ENCODE data around the gene CCNJ.
"Not testable (repeated sequence)": the region's sequence is repeated elsewhere in the genome, so short reads cannot be mapped to it uniquely, and the experiment has no call there.

The CCNJ gene

DNA sequence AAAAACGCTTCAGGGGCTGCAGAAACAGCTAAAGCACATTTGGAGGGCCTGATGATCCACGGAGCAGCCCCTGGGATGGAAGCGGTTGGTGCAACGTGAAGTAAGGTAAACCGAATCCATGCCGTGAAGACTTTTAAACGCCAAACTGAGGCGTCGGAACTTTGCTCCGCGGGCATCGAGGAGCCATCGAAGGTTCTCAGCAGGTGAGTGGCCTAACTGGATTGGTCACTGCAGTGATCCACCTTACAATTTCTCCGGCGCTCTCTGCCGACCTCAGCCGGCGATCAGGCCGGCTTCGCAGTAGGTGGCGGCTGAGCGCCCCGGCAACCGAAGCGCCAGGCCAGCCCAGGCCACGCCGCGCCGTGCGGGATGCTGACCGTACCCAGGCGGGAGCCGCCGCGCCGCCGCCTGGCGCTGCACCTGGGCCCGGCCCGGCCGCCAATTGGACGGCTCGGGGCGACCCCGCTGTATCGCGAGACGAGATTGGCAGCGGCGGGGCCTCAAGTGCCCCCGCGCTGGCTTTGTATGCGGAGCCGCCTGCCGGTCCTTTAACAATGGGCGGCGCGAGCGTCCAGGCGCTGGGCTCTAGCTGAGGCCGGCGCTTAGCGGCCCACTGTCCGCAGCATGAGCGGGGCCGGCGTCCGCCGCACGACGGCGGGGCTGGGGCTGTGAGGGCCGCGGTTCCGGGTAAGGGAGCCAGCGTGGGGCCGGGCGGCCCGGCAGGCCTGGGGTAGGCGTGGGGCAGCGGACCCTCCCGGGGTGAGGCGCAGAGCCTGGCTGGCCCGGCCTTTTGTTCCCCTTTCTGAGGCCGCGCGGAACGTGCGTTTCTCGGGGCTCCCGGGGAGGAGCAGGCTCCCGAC is at the start of gene CCNJ:
TSS of gene CCNJ (plus strand) at position 551 of the 860 bp plus-strand sequence. CDS start 811 bp downstream, outside the sequence.
- DNase-seq (ENCODE audit: low read depth in 2 of 2), result peak; percentile 66 to 71

DNA sequence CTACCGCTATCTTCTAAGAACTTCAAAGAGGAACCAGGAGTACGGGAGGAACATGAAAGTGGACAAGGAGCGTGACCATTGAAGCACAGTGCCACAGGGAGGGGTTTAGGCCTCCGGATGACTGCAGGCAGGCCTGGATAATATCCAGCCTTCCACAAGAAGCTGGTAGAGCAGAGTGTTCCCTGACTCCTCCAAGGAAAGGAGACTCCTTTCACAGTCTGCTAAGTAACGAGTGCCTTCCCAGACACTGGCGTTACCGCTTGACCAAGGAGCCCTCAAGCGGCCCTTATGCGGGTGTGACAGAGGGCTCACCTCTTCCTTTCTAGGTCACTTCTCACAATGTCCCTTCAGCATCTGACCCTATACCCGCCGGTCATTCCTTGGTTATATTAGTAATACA is 49.0 kb upstream of the CCNJ start:
- DNase-seq (ENCODE audit: low read depth in 2 of 2), result not testable (repeated sequence)

DNA sequence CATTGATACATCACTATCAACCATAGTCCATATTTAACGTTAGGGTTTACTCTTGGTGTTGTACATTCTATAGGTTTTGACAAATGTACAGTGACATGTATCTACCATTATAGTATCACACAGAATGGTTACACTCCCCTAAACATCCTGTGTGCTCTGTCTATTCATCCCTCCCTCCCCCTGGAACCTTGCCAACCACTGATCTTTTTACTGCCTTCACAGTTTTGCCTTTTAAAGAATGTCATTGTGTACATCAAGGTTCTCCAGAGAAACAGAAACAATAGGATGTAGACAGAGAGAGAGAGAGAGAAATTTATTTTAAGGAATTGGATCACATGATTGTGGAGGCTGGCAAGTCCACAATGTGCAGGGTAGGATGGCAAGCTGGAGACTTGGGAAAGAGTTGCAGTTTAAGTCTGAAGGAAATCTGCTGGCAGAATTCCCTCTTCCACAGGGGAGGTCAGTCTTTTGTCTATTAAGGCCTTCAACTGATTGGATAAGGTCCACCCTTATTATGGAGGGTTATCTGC is 45.1 kb upstream of the CCNJ start:
- no peak for DNase-seq (ENCODE audit: low read depth in 2 of 2)

DNA sequence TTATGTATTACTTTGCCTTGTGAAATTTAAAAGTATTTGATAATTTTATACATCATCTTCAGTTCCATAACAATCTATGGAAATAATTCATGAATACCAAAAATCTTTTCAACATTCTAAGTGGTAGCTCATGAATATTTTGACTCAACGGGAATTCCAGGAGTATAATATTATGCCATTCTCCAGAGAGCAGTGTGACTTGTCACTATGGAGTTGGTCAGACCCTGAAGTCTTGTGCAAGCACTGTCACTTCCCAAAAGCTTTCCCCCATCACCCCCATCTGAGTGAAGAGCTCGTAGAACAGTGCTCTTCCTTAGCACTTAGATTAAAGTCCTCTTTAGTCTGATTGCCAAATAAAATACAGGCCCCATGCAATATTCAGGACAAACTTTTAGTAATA is 29.4 kb upstream of the CCNJ start:
- DNase-seq (ENCODE audit: low read depth in 2 of 2), result no peak

DNA sequence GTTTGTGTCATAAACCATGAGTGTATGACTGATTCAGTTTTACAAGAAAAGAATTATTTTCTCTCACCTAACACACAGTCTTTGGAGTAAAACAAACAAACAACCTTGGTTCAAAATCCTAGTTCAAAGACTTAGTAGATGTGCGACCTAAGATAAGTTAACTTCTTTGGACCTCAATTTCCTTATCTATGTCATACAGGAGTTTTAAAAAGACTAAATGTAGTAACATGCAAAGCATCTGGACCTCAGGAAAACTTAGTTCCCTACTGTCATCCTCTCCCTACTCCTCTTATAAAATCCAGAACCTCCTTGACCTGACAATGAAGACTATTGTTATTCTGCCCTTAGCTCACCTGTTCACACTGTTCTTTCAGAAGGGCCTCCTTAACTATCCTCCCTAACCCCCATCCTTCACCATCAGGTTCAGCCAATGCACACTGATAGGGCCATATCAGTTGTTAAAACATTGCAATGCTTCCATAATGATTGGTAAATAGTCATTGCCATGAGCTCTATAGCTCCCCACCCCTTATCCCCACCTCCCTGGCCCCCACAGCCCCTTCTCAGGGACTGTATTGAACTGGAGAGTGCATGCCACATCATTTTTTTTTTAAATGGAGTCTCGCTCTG is 28.8 kb upstream of the CCNJ start:
- no peak for DNase-seq (ENCODE audit: low read depth in 2 of 2)

DNA sequence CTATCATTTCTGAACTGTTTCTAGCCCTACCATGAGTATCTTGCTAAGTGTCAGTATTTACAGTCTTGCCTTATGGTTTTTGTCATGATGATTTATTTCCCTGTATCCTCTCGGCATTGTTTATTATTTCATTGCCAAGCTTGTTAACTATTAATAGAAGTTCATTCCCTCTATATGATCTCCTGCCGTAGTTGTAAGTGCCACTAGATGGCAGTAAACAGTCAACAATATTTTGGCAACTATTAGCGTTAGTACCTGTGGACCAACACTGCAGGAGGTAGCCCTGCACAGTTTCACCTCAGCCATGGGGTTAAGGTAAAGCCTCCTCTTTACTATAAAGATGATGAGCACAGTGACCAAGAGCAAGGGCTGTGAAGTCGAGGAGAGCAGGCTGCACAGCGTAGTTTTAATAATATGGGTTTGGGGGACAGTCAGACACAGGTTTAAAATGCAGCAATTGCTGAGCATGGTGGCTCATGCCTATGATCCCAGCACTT is 26.1 kb upstream of the CCNJ start:
- peak in 1 of 2 experiments; percentile 4 for DNase-seq (ENCODE audit: low read depth in 2 of 2)

GRCh38 chr10:96021332-96021731 is 22.1 kb upstream of the CCNJ start:
- DNase-seq (ENCODE audit: low read depth in 2 of 2), result no peak

- no peak for DNase-seq (ENCODE audit: low read depth in 2 of 2)
Measured at GRCh38 chr10:96022739-96023138, 20.6 kb upstream of the CCNJ start.

DNA sequence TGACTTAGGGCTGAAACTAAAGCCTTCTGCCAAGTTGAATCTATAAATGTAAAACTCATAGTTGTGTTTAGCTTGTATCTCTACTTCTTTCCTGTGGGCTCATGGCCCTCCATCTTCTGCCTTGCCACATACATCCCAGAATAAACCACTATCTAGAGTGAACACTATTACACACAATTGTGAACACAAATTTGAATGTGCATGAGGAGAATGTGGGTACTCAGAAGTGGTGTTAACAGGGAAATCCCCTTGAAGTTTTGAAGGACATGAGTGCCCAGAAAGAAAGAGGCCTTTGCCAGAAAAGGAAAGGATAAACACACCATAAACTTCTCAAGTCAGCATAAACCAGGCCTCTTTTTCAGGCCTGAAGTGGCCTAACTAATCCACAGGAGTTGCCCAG is 20.2 kb upstream of the CCNJ start:
- DNase-seq (ENCODE audit: low read depth in 2 of 2), result no peak

DNA sequence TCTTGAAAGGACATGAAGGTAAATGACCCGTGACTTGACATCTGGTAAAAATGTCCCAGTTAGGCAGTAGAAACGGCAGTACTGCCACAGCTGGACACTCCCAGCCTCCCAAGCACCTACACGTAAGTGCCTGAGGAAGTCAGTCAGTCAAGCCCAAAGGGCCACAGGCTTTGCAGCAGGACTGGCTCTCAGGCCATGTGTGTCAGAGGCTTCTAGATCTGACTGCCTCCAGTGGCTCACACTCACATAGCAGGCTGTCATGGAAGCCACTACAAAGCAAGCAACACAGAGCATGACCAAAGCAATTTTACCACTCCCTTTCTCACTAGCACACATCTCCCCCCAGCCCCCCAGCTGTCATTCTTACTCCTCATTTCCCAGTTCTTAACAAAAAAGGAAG is 17.8 kb upstream of the CCNJ start:
- DNase-seq (ENCODE audit: low read depth in 2 of 2), result no peak

DNA sequence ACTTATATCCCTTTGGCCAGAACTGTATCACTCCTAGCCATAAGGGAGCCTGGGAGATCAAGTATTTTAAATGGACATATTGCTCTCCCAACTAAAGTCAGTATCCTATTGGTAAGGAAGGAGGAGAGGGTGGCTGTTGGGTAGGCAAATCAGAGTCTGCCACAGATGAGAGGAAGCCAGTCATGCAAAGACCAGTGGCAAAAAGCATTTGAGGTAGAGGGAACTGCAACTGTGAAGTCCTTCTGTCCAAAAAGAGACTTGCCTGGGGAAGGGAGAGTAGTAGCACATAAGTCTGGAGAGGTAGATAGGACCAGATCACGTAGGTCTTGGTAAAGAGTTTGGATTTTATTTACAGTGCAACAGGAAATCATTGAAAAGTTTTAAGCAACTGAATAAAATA is 8.8 kb upstream of the CCNJ start:
- DNase-seq (ENCODE audit: low read depth in 2 of 2), result no peak

- DNase-seq (ENCODE audit: low read depth in 2 of 2), result no peak
Measured at GRCh38 chr10:96038476-96039387, 4.7 kb upstream of the CCNJ start.

DNA sequence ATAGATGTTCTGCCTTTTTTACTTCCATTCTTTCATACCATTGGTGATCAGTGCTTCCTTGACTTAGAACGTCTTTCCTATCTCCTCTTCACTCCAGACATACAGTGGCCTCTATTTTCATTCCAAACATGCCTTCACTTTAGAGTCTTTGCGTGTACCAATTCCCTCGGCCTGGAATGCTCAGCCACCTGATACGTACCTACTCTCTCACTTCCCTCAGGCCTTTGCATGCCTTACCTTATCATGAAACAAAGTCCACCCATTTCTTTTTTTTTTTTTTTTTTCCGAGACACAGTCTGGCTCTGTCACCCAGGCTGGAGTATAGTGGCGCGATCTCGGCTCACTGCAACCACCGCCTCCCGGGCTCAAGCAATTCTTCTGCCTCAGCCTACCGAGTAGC is 2.2 kb upstream of the CCNJ start:
- DNase-seq (ENCODE audit: low read depth in 2 of 2), result no peak

GRCh38 chr10:96043893-96044715 is 721 bp downstream of the CCNJ start:
- DNase-seq (ENCODE audit: low read depth in 2 of 2), result peak; percentile 17 to 28

GRCh38 chr10:96044736-96045135 is 1.4 kb downstream of the CCNJ start:
- DNase-seq (ENCODE audit: low read depth in 2 of 2), result no peak

- DNase-seq (ENCODE audit: low read depth in 2 of 2), result no peak
Measured at GRCh38 chr10:96046546-96046945, 3.2 kb downstream of the CCNJ start.

- DNase-seq (ENCODE audit: low read depth in 2 of 2), result no peak
Measured at GRCh38 chr10:96047004-96047649, 3.7 kb downstream of the CCNJ start.

GRCh38 chr10:96047925-96048324 is 4.5 kb downstream of the CCNJ start:
- DNase-seq (ENCODE audit: low read depth in 2 of 2), result not testable (repeated sequence)

DNA sequence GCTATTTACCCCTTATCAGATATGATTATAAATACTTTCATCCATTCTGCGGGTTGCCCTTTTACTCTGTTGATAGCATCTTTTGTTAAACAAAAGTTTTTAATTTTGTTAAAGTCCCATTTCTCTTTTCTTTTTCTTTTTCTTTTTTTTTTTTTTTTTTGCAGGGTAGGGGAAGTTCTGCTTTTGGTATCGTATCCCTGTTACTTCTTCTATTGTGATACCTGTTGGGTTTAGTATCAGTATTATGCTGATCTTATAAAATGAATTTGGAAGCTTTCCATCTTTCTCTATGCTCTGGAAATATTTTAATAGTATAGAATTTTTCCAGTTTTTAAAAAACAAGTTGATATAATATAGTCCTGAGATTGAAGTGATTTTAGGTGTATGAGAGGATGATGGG is 6.0 kb downstream of the CCNJ start:
- no peak for DNase-seq (ENCODE audit: low read depth in 2 of 2)

DNA sequence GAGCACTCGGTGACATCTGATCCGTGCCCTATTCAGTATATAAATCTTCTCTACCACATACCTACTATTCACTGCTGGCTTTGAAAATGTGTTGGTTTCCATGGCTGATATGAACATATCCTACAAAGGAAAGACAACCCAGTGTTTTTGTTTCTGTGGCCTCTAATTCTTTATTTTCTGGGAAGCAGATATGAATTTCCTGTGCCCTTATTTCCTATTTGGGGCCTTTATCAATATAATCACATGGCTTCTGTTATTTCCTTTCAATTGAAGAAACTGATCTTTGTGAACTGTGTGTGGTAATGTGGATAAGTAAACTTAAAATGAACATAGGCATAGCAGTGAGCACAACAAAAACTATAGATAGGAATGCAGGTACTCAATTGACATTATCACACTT is 10.6 kb downstream of the CCNJ start:
- DNase-seq (ENCODE audit: low read depth in 2 of 2), result no peak
